ENCODE measurements around the gene SPATA13.

Gene SPATA13

DNA sequence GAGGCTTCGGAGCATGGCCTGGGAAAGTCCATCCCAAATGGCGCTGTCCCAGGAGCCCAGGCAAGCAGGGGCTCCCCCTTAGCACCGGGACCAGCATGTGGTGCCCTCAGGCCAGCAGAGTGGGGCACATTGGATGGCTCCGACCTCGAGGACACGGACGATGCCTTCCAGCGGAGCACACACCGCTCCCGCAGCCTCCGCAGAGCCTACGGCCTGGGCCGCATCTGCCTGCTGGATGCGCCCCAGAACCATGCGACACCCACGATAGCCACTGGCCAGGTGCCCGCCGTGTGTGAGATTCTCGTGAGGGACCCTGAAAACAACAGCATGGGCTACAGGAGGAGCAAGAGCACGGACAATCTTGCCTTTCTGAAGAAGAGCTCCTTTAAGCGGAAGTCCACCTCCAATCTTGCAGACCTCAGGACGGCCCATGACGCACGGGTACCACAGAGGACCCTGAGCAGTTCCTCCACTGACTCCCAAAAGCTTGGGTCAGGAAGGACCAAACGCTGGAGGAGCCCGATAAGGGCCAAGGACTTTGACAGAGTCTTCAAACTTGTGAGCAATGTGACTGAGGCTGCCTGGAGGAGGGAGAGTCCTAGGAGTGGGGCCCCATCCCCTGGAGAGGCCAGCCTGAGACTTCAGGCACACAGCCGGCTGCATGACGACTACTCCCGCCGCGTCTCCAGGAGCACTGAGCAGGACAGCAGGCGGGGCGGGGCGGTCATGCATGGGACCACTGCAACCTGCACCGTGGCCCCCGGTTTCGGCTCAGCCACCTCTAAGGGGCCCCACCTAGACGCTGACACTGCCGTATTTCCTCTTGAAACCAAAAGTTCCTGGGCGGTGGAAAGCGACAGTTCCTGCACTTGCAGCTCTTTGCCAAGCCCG is 63.1 kb downstream of the SPATA13 start:
- TF ChIP-seq CTCF (IDR thresholded peaks at IDR 0.05; ENCODE audit: unreplicated experiment in 3 of 3): no peak
- Mint-ChIP-seq H3K36me3 (ENCODE audit: low read depth) (no peaks in the 10 kb centered on the region), H3K4me3 (no peak overlapping the region), H3K4me1 (peaks cover 18% of the 10 kb centered on the region), H3K9me3 (no peaks in the 10 kb centered on the region), H3K27me3 (ENCODE audit: low read depth) (peaks cover 4% of the 10 kb centered on the region), H3K27ac (no peak overlapping the region)

GRCh38 chr13:24224232-24224680 is 63.7 kb downstream of the SPATA13 start:
- TF ChIP-seq CTCF (IDR thresholded peaks at IDR 0.05; ENCODE audit: unreplicated experiment in 3 of 3): no peak
- peaks cover 4% of the 10 kb centered on the region for H3K27me3 Mint-ChIP-seq (ENCODE audit: low read depth)
- H3K9me3 Mint-ChIP-seq: no peaks in the 10 kb centered on the region
- no peak overlapping the region for H3K4me3 Mint-ChIP-seq
- H3K36me3 Mint-ChIP-seq (ENCODE audit: low read depth): no peaks in the 10 kb centered on the region
- no peak overlapping the region for H3K27ac Mint-ChIP-seq
- H3K4me1 Mint-ChIP-seq: peaks cover 11% of the 10 kb centered on the region

DNA sequence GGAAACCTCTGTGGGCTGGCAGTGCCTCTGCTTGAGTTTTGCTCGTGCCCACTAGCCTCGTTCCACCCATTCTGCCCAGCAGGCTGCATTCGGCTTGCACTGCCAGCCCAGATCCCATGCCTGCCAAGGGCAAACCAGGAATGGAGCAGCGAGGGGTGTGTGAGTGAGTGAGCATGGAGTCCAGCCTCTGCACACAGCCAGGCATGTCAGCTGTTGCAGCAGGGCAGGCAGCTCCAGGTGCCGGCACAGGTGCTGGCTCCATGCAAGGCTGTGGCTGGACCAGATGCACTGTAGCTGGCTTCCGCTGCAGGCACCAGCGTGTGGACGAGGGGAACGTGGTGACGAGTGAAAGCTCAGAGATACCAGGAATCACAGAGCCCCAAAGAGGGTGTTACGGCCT is 64.5 kb downstream of the SPATA13 start:
- Mint-ChIP-seq H3K27ac (no peak overlapping the region), H3K4me3 (no peak overlapping the region), H3K27me3 (ENCODE audit: low read depth) (peaks cover 4% of the 10 kb centered on the region), H3K36me3 (ENCODE audit: low read depth) (no peaks in the 10 kb centered on the region), H3K9me3 (no peaks in the 10 kb centered on the region), H3K4me1 (peaks cover 8% of the 10 kb centered on the region)
- TF ChIP-seq CTCF (IDR thresholded peaks at IDR 0.05; ENCODE audit: unreplicated experiment in 3 of 3): no peak

DNA sequence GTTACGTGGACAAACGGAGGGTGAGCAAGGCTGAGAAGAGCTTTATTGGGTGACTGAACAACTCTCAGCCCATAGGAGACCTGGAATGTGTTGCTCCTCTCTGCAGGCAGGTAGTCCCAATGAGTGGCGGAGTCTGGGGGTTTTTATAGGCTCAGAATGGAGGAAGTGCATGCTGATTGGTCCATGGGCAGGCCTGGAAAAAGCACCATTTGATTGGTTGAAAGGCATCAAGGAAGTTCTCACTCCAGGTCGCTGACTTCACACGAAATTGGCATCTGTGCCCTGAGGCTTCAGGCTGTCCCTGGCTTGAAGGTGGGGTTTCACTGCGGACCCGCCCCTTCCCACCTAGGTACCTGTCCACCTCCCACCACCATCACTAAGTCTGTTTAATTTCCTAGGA is 65.4 kb downstream of the SPATA13 start:
- Mint-ChIP-seq H3K36me3 (ENCODE audit: low read depth) (no peaks in the 10 kb centered on the region), H3K27me3 (ENCODE audit: low read depth) (peaks cover 4% of the 10 kb centered on the region), H3K4me3 (no peak overlapping the region), H3K27ac (no peak overlapping the region), H3K4me1 (peaks cover 4% of the 10 kb centered on the region), H3K9me3 (no peaks in the 10 kb centered on the region)
- no peak for TF ChIP-seq CTCF (IDR thresholded peaks at IDR 0.05; ENCODE audit: unreplicated experiment in 3 of 3)

DNA sequence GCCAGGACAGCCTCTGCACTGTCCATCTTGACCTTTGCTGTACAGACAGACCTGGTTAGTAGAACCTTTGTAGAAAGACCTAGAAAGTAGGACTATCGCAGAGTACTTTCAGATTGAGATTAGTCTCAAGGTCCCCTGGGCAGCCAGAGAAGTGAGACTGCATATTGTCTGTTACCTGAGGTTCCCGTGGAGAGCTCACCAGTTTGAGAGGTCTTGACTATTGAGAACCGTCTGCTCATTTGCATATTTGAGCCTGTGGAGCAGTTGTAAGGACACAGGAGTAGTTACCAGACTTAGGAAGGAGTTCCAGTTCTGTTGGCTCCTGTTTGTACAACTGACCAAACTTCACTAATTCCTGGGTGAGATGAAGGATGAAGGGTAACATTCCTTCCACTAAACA is 66.2 kb downstream of the SPATA13 start:
- H3K27me3 Mint-ChIP-seq (ENCODE audit: low read depth): peaks cover 4% of the 10 kb centered on the region
- H3K27ac Mint-ChIP-seq: no peak overlapping the region
- H3K9me3 Mint-ChIP-seq: no peaks in the 10 kb centered on the region
- H3K36me3 Mint-ChIP-seq (ENCODE audit: low read depth): no peaks in the 10 kb centered on the region
- no peak for TF ChIP-seq CTCF (IDR thresholded peaks at IDR 0.05; ENCODE audit: unreplicated experiment in 3 of 3)
- peaks cover under 1% of the 10 kb centered on the region for H3K4me1 Mint-ChIP-seq
- H3K4me3 Mint-ChIP-seq: no peak overlapping the region
